IMR-90 (cell line): ENCODE data around the gene VDR. TPM values are rescaled to one million over a fixed set of nuclear protein-coding genes. Genes with fewer than 3 reads are reported as not detected.

Source experiments
- ATAC-seq: fragments of 200-7000 bp; cut with Tn5 transposase; 2 replicates; pipeline ENCODE4 v1.9.1; 2020; ENCODE audit warnings: low read depth, mild to moderate bottlenecking, moderate library complexity
- BruUV-seq: library from RNA; stranded (reverse); fragments of 400-500 nt; replicated peaks from 2 replicates; lab custom pipeline; 2021; lab: Mats Ljungman, UMichigan
- CTCF ChIA-PET: fragments of 300-600 bp; formaldehyde crosslinking; extraction: SDS; loops from one replicate; lab custom pipeline; 2021; ENCODE audit warnings: antibody characterized with exemption; lab: Yijun Ruan, JAX
- POLR2A ChIA-PET: fragments of 300-600 bp; sonication (Branson Sonifier 250); formaldehyde crosslinking; loops from one replicate; lab custom pipeline; 2022; ENCODE audit warnings: antibody characterized with exemption; ENCODE audit not compliant: unreplicated experiment; lab: Charles Lee
- DNase-seq: peaks from one replicate; pipeline ENCODE4 v3.0.0; 2013
- H2AFZ ChIP-seq: replicated peaks from 2 replicates; pipeline ENCODE3; 2013; ENCODE audit warnings: low read length, mild to moderate bottlenecking; ENCODE audit not compliant: poor library complexity
- H2AK5ac ChIP-seq: 2 replicates; pipeline ENCODE4 v1.6.1; 2013; ENCODE audit warnings: low read depth, low read length, inconsistent platforms
- H2AK9ac ChIP-seq: replicated peaks from 2 replicates; pipeline ENCODE3; 2013; ENCODE audit warnings: mild to moderate bottlenecking, low read depth, low read length, moderate library complexity; ENCODE audit not compliant: poor library complexity
- H2BK120ac ChIP-seq: 2 replicates; pipeline ENCODE4 v1.6.1; 2013; ENCODE audit warnings: low read depth, low read length, inconsistent platforms
- H2BK15ac ChIP-seq: 3 replicates; pipeline ENCODE4 v1.6.1; 2013; ENCODE audit warnings: low read depth, low read length, inconsistent platforms
- H2BK20ac ChIP-seq: 2 replicates; pipeline ENCODE4 v1.6.1; 2013; ENCODE audit warnings: low read depth, mild to moderate bottlenecking, inconsistent platforms, low read length, moderate library complexity
- H2BK5ac ChIP-seq: 2 replicates; pipeline ENCODE4 v1.6.1; 2013; ENCODE audit warnings: mild to moderate bottlenecking, low read depth, low read length, inconsistent platforms; ENCODE audit not compliant: poor library complexity, severe bottlenecking
- H3K14ac ChIP-seq: replicated peaks from 2 replicates; pipeline ENCODE4 v1.6.1; 2013; ENCODE audit warnings: low read depth, low read length, inconsistent platforms
- H3K18ac ChIP-seq: 2 replicates; pipeline ENCODE4 v1.6.1; 2013; ENCODE audit warnings: low read depth, low read length, control low read depth
- H3K23ac ChIP-seq: 2 replicates; pipeline ENCODE4 v1.6.1; 2013; ENCODE audit warnings: low read depth, low read length, inconsistent platforms
- H3K27ac ChIP-seq: 2 replicates; pipeline ENCODE4 v1.5.1; 2013; ENCODE audit warnings: mild to moderate bottlenecking, control low read depth, low read length; ENCODE audit not compliant: insufficient read depth
- H3K27me3 ChIP-seq: 2 replicates; pipeline ENCODE4 v1.6.1; 2013; ENCODE audit warnings: low read length; ENCODE audit not compliant: control insufficient read depth, insufficient read depth
- H3K36me3 ChIP-seq: 2 replicates; pipeline ENCODE4 v1.6.1; 2013; ENCODE audit warnings: low read length, mixed read lengths; ENCODE audit not compliant: control insufficient read depth, insufficient read depth
- H3K4ac ChIP-seq: 2 replicates; pipeline ENCODE4 v1.6.1; 2013; ENCODE audit warnings: low read depth, low read length, inconsistent platforms
- H3K4me1 ChIP-seq: 2 replicates; pipeline ENCODE4 v1.6.1; 2013; ENCODE audit warnings: low read length, mixed read lengths; ENCODE audit not compliant: control insufficient read depth, insufficient read depth
- H3K4me2 ChIP-seq: 2 replicates; pipeline ENCODE4 v1.6.1; 2013; ENCODE audit warnings: low read depth, mild to moderate bottlenecking, control low read depth, low read length, moderate library complexity
- H3K4me3 ChIP-seq: 2 replicates; pipeline ENCODE4 v1.5.1; 2013; ENCODE audit warnings: low read depth, mild to moderate bottlenecking, control low read depth, low read length, moderate library complexity; ENCODE audit not compliant: insufficient read depth
- H3K56ac ChIP-seq: 2 replicates; pipeline ENCODE4 v1.6.1; 2013; ENCODE audit warnings: low read length, inconsistent platforms; ENCODE audit not compliant: insufficient read depth; ENCODE audit errors: extremely low read depth
- H3K79me1 ChIP-seq, 2 experiments: 2 replicates each; pipeline ENCODE4 v1.6.1; 2013; ENCODE audit warnings: low read length in 2 of 2, inconsistent platforms in 1 of 2, low read depth in 1 of 2
- H3K9ac ChIP-seq: 2 replicates; pipeline ENCODE4 v1.6.1; 2013; ENCODE audit warnings: low read depth, low read length, control low read depth
- H3K9me1 ChIP-seq: 2 replicates; pipeline ENCODE4 v1.6.1; 2013; ENCODE audit warnings: low read length, inconsistent platforms; ENCODE audit not compliant: insufficient read depth
- H3K9me3 ChIP-seq: 2 replicates; pipeline ENCODE4 v1.6.1; 2013; ENCODE audit warnings: low read length; ENCODE audit not compliant: control insufficient read depth, insufficient read depth
- H4K20me1 ChIP-seq: 2 replicates; pipeline ENCODE4 v1.6.1; 2013; ENCODE audit warnings: low read length, inconsistent platforms; ENCODE audit not compliant: insufficient read depth
- H4K5ac ChIP-seq: 2 replicates; pipeline ENCODE4 v1.6.1; 2013; ENCODE audit warnings: mild to moderate bottlenecking, low read depth, low read length, control low read depth
- H4K8ac ChIP-seq, 2 experiments: 2 replicates each; pipeline ENCODE4 v1.6.1; 2013; ENCODE audit warnings: low read depth in 2 of 2, low read length in 2 of 2, control low read depth in 1 of 2, inconsistent platforms in 1 of 2
- H4K91ac ChIP-seq: 2 replicates; pipeline ENCODE4 v1.6.1; 2013; ENCODE audit warnings: low read depth, low read length, inconsistent platforms; ENCODE audit not compliant: insufficient read depth
- FOS ChIP-seq: fragments of 150-350 bp; IDR thresholded peaks from 2 replicates; pipeline ENCODE4 v1.6.1; 2016; ENCODE audit warnings: low read depth, low read length
- MAFK ChIP-seq: IDR thresholded peaks from 2 replicates; pipeline ENCODE4 v1.6.1; 2012; ENCODE audit warnings: low read depth, low read length, improper control_type of control experiment
- MAZ ChIP-seq: IDR thresholded peaks from 2 replicates; pipeline ENCODE4 v1.6.1; 2012; ENCODE audit warnings: low read depth, mild to moderate bottlenecking, low read length, improper control_type of control experiment, moderate library complexity, borderline replicate concordance
- MXI1 ChIP-seq: IDR thresholded peaks from 2 replicates; pipeline ENCODE4 v1.6.1; 2012; ENCODE audit warnings: low read depth, mild to moderate bottlenecking, low read length, moderate library complexity, borderline replicate concordance
- NFE2L2 ChIP-seq: fragments of 150-350 bp; IDR thresholded peaks from 2 replicates; pipeline ENCODE4 v1.6.1; 2016; ENCODE audit warnings: low read depth, mild to moderate bottlenecking, low read length
- POLR2A ChIP-seq: IDR thresholded peaks from 2 replicates; pipeline ENCODE4 v1.6.1; 2012; ENCODE audit warnings: mild to moderate bottlenecking, low read depth, low read length
- RAD21 ChIP-seq: IDR thresholded peaks from 2 replicates; pipeline ENCODE4 v1.6.1; 2012; ENCODE audit warnings: low read length, improper control_type of control experiment
- RFX5 ChIP-seq: IDR thresholded peaks from 2 replicates; pipeline ENCODE4 v1.8.0; 2012; ENCODE audit warnings: low read depth, mild to moderate bottlenecking, low read length, moderate library complexity
- WGBS, 2 experiments: methylation state at CpG; one replicate each; pipeline versions ENCODE4 v1.1.5 to v1.1.7; 2013; ENCODE audit warnings: missing lambda C conversion rate in 2 of 2; ENCODE audit not compliant: insufficient read length in 1 of 2; ENCODE audit errors: extremely low coverage in 2 of 2; 5-methylcytosine and 5-hydroxymethylcytosine counted together
- dilution Hi-C: fragments of 300-500 bp; cut with HindIII; formaldehyde crosslinking; loops from one replicate; pipeline ENCODE4 v1.14.3; 2018; ENCODE audit warnings: low sequenced_read_pairs; ENCODE audit not compliant: unreplicated experiment
- in situ Hi-C: fragments of 300-500 bp; cut with MboI; formaldehyde crosslinking; loops from 3 replicates; pipeline ENCODE4 v1.14.3; 2019; ENCODE audit warnings: low sequenced_read_pairs, inconsistent platforms, mixed read lengths
- intact Hi-C: fragments of 100-400 bp; cut with micrococcal nuclease; formaldehyde crosslinking; loops from 2 replicates; pipeline ENCODE4 v1.10.0; 2022
- polyA plus RNA-seq, 3 experiments: library from polyadenylated mRNA; depleted of rRNA; stranded (reverse); fragments of >200 nt; gene quantifications; 2 replicates each; pipeline ENCODE4 v1.2.3, GENCODE V29; 2012; ENCODE audit warnings: low replicate concordance in 1 of 3
- total RNA-seq: library from RNA; depleted of rRNA; stranded (reverse); fragments of >200 nt; gene quantifications from 2 replicates; pipeline ENCODE4 v1.2.3, GENCODE V29; 2012
- TF ChIP-seq, protein P1 (sequence below): conservative IDR thresholded peaks from 2 replicates; pipeline ENCODE4 v1.5.1; 2012; ENCODE audit warnings: mild to moderate bottlenecking, low read depth, low read length, improper control_type of control experiment
- TF ChIP-seq, protein P2 (sequence below): fragments of 150-350 bp; IDR thresholded peaks from 2 replicates; pipeline ENCODE4 v1.6.1; 2016; ENCODE audit warnings: low read depth, mild to moderate bottlenecking, low read length, moderate library complexity, borderline replicate concordance

Gene VDR
- total and polyA plus RNA-seq, 2 of the 4 experiments (the other 2 are of a cell fraction): 5.4 to 8.5 TPM

DNA sequence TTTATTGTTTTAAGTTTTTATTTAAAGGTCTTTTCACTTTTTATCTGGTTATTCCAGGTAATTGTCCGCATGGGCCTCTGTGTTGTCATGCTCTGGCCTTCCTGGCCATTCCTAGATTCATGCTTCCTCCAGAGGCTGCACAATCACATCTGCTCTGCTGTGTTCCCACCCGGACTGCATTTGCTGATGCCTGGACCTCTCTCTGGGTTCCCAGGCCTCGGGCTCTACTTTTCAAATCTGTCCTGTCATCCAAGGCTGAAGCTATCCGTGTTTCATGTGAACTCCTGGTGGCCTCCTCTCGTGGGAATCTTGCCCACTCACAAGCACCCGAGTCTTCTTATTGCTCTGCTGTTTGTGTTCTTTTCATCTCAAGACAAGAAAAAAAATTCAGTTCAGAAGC lies 16.1 kb upstream of the VDR start:
- H4K91ac ChIP-seq: no peak overlapping the region
- H2BK20ac ChIP-seq: no peak overlapping the region
- H3K27me3 ChIP-seq: peaks cover 47% of the 10 kb centered on the region
- ATAC-seq (no peak), DNase-seq (no peak)
- H4K8ac ChIP-seq: no peak overlapping the region
- no TSS peak for BruUV-seq
- H3K4me3 ChIP-seq: no peak overlapping the region
- H2AK5ac ChIP-seq: no peak overlapping the region
- no peaks in the 10 kb centered on the region for H3K79me1 ChIP-seq
- H3K56ac ChIP-seq: no peak overlapping the region
- no peak overlapping the region for H2BK5ac ChIP-seq
- 50% methylated on average over 2 of the region's 6 CpGs; no CpG with 5 or more reads in 1 of the 2 experiments for whole genome bisulfite sequencing, 2 experiments
- H3K9me1 ChIP-seq: 0 out of 2 replicates have a peak, but pooled peaks cover 2% of the 10 kb centered on the region
- POLR2A ChIA-PET: no interaction called here
- no peak overlapping the region for H2AFZ ChIP-seq
- H4K5ac ChIP-seq: no peak overlapping the region
- H3K36me3 ChIP-seq: no peaks in the 10 kb centered on the region
- no peaks in the 10 kb centered on the region for H3K4me1 ChIP-seq
- TF ChIP-seq NFE2L2 (no peak), MAFK (no peak), RAD21 (no peak), MXI1 (no peak), RFX5 (no peak), MAZ (no peak), FOS (no peak), POLR2A (no peak)
- TF ChIP-seq, protein P1, sequence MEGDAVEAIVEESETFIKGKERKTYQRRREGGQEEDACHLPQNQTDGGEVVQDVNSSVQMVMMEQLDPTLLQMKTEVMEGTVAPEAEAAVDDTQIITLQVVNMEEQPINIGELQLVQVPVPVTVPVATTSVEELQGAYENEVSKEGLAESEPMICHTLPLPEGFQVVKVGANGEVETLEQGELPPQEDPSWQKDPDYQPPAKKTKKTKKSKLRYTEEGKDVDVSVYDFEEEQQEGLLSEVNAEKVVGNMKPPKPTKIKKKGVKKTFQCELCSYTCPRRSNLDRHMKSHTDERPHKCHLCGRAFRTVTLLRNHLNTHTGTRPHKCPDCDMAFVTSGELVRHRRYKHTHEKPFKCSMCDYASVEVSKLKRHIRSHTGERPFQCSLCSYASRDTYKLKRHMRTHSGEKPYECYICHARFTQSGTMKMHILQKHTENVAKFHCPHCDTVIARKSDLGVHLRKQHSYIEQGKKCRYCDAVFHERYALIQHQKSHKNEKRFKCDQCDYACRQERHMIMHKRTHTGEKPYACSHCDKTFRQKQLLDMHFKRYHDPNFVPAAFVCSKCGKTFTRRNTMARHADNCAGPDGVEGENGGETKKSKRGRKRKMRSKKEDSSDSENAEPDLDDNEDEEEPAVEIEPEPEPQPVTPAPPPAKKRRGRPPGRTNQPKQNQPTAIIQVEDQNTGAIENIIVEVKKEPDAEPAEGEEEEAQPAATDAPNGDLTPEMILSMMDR: no peak
- TF ChIP-seq, protein P2, sequence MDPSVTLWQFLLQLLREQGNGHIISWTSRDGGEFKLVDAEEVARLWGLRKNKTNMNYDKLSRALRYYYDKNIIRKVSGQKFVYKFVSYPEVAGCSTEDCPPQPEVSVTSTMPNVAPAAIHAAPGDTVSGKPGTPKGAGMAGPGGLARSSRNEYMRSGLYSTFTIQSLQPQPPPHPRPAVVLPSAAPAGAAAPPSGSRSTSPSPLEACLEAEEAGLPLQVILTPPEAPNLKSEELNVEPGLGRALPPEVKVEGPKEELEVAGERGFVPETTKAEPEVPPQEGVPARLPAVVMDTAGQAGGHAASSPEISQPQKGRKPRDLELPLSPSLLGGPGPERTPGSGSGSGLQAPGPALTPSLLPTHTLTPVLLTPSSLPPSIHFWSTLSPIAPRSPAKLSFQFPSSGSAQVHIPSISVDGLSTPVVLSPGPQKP: no peak
- H3K9ac ChIP-seq: no peak overlapping the region
- no peak overlapping the region for H3K23ac ChIP-seq
- H4K20me1 ChIP-seq: no peaks in the 10 kb centered on the region
- no peaks in the 10 kb centered on the region for H3K9me3 ChIP-seq
- H2AK9ac ChIP-seq: no peak overlapping the region
- dilution Hi-C loops (no loop called here), in situ Hi-C loops (no loop called here), intact Hi-C loops (no loop called here)
- H2BK120ac ChIP-seq: no peak overlapping the region
- H3K14ac ChIP-seq: no peak overlapping the region
- H3K27ac ChIP-seq: no peak overlapping the region
- H3K18ac ChIP-seq: no peak overlapping the region
- H3K4ac ChIP-seq: no peak overlapping the region
- no peak overlapping the region for H3K4me2 ChIP-seq
- H2BK15ac ChIP-seq: no peak overlapping the region
- CTCF ChIA-PET: no interaction called here
